HFFc6 (cell line): ENCODE measurements around the gene CTNNAL1. TPM values are rescaled to one million over a fixed set of nuclear protein-coding genes. Genes with fewer than 3 reads are reported as not detected.
A peak's percentile ranks its signal among the peaks of the same experiment; 100 is the strongest.

Source experiments
- DNase-seq: peaks from one replicate; pipeline ENCODE4 v3.0.0-alpha.2; 2018
- H3K27ac Mint-ChIP-seq: 2 replicates; pipeline ENCODE4 v1.8.0; 2020; ENCODE audit warnings: mild to moderate bottlenecking, mixed read lengths
- H3K27me3 Mint-ChIP-seq: 2 replicates; pipeline ENCODE4 v1.8.0; 2021; ENCODE audit warnings: mild to moderate bottlenecking, moderate library complexity, mixed read lengths; ENCODE audit not compliant: insufficient read depth
- H3K36me3 Mint-ChIP-seq: 2 replicates; pipeline ENCODE4 v1.8.0; 2021; ENCODE audit warnings: low read depth, mixed read lengths
- H3K4me1 Mint-ChIP-seq: 2 replicates; pipeline ENCODE4 v1.8.0; 2020; ENCODE audit warnings: low read depth, mixed read lengths
- H3K4me3 Mint-ChIP-seq: 2 replicates; pipeline ENCODE4 v1.8.0; 2020; ENCODE audit warnings: mild to moderate bottlenecking, moderate library complexity, mixed read lengths
- H3K9me3 Mint-ChIP-seq: 2 replicates; pipeline ENCODE4 v1.8.0; 2020; ENCODE audit warnings: mild to moderate bottlenecking, mixed read lengths
- total RNA-seq, 6 experiments: library from RNA; stranded (reverse); fragmentation: NEBNext Ultra II Directional; extraction: Animal tissue kit (Norgen Biotek cat#: 25700); gene quantifications; 2 replicates in 1 of 6; 3 replicates in 5 of 6; pipeline ENCODE4 v1.2.3, GENCODE V29; 2021
- TF ChIP-seq, protein P1 (sequence below): fragments of 200-600 bp; sonication (generic); IDR thresholded peaks from 2 replicates; pipeline ENCODE4 v1.5.0; 2021; ENCODE audit warnings: antibody characterized with exemption, mild to moderate bottlenecking

Gene CTNNAL1
- total RNA-seq, 6 experiments from 2014 or later: 95.3 to 112 (median 107) TPM

DNA sequence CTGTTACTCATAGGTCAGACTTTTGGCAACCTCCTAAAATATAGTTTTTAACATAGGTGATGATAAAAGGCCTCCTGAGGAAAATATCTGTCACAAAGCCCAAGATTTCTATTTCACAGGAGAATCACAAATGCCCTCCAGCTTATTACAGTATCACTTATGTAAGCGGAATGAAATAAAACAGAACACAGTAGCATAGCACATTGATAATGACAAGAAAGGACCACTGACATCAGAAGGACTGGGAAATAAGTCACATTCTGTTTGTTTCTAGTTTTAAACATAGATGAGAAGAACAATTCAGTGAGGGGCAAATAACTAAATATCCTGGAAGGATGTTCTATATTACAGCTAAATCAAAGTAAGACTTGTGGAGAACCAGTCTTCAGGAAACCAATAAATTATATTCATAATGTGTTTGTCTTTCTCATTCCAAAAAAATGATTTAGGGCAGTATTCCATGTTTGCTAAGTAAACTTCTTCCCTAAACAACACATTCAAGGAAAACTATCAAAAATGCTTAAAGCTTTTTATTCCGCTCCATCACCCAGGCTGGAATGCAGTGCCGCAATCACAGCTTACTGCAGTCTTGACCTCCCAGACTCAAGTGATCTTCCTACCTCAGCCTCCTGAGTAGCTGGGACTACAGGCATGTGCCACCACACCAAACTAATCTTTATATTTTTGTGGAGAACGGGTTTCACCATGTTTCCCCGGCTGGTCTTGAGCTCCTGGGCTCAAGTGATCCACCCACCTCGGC lies 20.8 kb upstream of the CTNNAL1 start:
- peaks cover 61% of the 10 kb centered on the region for H3K4me1 Mint-ChIP-seq
- no peaks in the 10 kb centered on the region for H3K9me3 Mint-ChIP-seq
- no peak for DNase-seq
- peaks cover 41% of the 10 kb centered on the region for H3K36me3 Mint-ChIP-seq
- no peaks in the 10 kb centered on the region for H3K27me3 Mint-ChIP-seq
- H3K4me3 Mint-ChIP-seq: no peak overlapping the region
- 0 out of 2 replicates have a peak overlapping the region, but pooled peaks have one; percentile 5 for H3K27ac Mint-ChIP-seq
- TF ChIP-seq, protein P1, sequence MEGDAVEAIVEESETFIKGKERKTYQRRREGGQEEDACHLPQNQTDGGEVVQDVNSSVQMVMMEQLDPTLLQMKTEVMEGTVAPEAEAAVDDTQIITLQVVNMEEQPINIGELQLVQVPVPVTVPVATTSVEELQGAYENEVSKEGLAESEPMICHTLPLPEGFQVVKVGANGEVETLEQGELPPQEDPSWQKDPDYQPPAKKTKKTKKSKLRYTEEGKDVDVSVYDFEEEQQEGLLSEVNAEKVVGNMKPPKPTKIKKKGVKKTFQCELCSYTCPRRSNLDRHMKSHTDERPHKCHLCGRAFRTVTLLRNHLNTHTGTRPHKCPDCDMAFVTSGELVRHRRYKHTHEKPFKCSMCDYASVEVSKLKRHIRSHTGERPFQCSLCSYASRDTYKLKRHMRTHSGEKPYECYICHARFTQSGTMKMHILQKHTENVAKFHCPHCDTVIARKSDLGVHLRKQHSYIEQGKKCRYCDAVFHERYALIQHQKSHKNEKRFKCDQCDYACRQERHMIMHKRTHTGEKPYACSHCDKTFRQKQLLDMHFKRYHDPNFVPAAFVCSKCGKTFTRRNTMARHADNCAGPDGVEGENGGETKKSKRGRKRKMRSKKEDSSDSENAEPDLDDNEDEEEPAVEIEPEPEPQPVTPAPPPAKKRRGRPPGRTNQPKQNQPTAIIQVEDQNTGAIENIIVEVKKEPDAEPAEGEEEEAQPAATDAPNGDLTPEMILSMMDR: no peak

DNA sequence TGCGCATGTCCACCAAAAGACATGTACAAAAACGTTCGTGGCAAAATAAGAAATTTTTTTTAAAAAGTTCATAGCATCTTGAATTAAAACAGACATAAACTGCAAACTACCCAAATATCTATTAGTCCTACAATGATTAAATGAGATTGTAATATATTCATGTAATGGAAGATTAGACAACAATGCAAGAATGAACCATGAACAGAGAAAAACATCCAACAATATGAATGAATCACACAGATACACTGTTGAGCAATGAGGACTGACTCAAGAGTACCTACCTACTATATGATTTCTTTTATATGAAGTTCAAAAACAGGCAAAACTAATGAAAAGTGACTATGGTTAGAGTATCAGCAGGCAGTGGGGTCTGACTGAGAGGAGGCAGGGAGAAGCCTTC lies 17.9 kb upstream of the CTNNAL1 start:
- H3K27ac Mint-ChIP-seq: no peak overlapping the region
- TF ChIP-seq, protein P1: no peak
- H3K9me3 Mint-ChIP-seq: no peaks in the 10 kb centered on the region
- H3K36me3 Mint-ChIP-seq: peaks cover 31% of the 10 kb centered on the region
- peaks cover 36% of the 10 kb centered on the region for H3K4me1 Mint-ChIP-seq
- no peak overlapping the region for H3K4me3 Mint-ChIP-seq
- H3K27me3 Mint-ChIP-seq: no peaks in the 10 kb centered on the region
- no peak for DNase-seq

DNA sequence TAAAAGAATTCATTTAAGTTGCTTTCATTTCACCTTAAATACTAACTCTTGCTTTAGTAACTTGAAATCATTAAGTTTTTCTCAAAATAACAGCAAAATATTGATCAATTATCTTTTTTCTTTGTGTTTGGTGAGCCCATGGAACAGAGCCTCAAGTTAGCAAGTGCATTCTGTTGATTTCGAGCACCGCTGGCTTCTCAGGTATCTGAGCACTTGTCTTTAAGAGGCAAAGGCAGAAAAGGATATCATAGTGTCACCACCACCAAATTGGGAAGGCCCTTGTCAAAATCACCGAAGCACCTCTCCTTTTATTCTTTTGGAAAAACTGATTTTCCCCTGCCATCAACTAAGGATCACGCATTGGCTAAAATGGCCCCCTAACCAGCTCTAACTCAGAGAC lies 17.1 kb upstream of the CTNNAL1 start:
- peaks cover 31% of the 10 kb centered on the region for H3K36me3 Mint-ChIP-seq

DNA sequence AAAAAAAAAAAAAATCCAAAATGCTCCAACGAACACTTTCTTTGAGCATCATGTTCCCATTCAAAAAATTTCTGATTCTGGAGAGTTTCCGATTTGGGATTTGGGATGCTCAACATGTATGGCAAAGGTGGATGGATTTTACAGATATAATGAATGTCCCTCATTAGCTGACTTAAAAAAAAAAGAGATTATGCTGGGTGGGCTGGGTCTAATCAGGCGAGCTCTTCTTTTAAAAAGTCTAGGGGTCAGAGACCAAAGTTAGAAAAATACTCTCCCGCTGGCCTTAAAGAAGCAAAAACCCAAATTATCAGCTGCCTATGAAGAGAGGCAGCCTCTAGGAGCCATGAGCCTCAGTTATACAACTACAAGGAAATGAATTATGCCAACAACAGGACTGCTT lies 15.2 kb upstream of the CTNNAL1 start:
- peaks cover 35% of the 10 kb centered on the region for H3K36me3 Mint-ChIP-seq
- H3K27ac Mint-ChIP-seq: no peak overlapping the region
- H3K4me3 Mint-ChIP-seq: no peak overlapping the region
- H3K27me3 Mint-ChIP-seq: no peaks in the 10 kb centered on the region
- TF ChIP-seq, protein P1: no peak
- H3K4me1 Mint-ChIP-seq: peaks cover 23% of the 10 kb centered on the region
- H3K9me3 Mint-ChIP-seq: no peaks in the 10 kb centered on the region
- no peak for DNase-seq

More for the DNA sequence above, 17.1 kb upstream of the CTNNAL1 start:
- Mint-ChIP-seq H3K9me3 (no peaks in the 10 kb centered on the region), H3K4me3 (no peak overlapping the region), H3K27me3 (no peaks in the 10 kb centered on the region), H3K4me1 (peaks cover 36% of the 10 kb centered on the region), H3K27ac (no peak overlapping the region)
- no peak for DNase-seq
- TF ChIP-seq, protein P1: no peak

DNA sequence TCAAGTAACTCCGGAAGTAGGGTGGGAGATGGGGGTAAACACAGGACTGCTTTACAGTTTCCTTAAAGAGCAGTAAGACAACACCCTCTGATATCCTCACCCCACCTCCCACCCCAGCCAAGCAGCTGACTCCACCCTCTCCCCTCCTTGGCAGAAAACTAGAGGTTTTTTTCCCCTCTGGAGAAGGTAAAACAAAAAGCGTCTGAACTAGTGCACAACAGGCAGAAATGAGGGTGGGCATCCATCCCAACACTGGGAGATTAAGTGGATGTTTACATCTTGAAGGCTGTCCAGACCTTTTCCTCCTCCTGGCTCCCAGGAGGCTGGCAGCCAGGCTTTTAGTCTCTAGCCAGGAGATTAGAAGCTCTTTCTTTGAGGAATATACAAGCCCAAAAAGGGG lies 13.9 kb upstream of the CTNNAL1 start:
- Mint-ChIP-seq H3K4me3 (no peak overlapping the region), H3K36me3 (peaks cover 29% of the 10 kb centered on the region), H3K9me3 (no peaks in the 10 kb centered on the region), H3K4me1 (peaks cover 34% of the 10 kb centered on the region), H3K27ac (no peak overlapping the region), H3K27me3 (no peaks in the 10 kb centered on the region)
- TF ChIP-seq, protein P1: no peak
- DNase-seq: no peak
